Spleen (tissue), 3 donors: Measurements from ENCODE around the gene CMTM4.
"Not testable (repeated sequence)": the region's sequence is repeated elsewhere in the genome, so short reads cannot be mapped to it uniquely, and the experiment has no call there.

Experiments used
- POLR2A ChIP-seq, 3 donors: fragments of 450-650 bp; IDR thresholded peaks; one replicate each; pipeline ENCODE4 v1.5.1; 2017; ENCODE audit warnings: antibody characterized with exemption in 3 of 3, mild to moderate bottlenecking in 1 of 3
- POLR2AphosphoS5 ChIP-seq, 3 donors: sonication (generic); formaldehyde crosslinking; IDR thresholded peaks; one replicate each; pipeline ENCODE4 v1.5.1; 2017; ENCODE audit warnings: antibody characterized with exemption in 3 of 3

- not testable (repeated sequence) for TF ChIP-seq POLR2A, POLR2AphosphoS5 (IDR thresholded peaks at IDR 0.05)
Measured at GRCh38 chr16:66627611-66628378, 68.7 kb downstream of the CMTM4 start.
